HG03025 (cell line): ENCODE results near the gene PRR14.

Experiments used
- ATAC-seq: cut with Tn5 transposase; IDR thresholded peaks from one replicate; pipeline ENCODE4 v1.9.1; 2021; ENCODE audit warnings: mild to moderate bottlenecking, moderate library complexity; ENCODE audit not compliant: unreplicated experiment, low FRiP score

PRR14 gene

DNA sequence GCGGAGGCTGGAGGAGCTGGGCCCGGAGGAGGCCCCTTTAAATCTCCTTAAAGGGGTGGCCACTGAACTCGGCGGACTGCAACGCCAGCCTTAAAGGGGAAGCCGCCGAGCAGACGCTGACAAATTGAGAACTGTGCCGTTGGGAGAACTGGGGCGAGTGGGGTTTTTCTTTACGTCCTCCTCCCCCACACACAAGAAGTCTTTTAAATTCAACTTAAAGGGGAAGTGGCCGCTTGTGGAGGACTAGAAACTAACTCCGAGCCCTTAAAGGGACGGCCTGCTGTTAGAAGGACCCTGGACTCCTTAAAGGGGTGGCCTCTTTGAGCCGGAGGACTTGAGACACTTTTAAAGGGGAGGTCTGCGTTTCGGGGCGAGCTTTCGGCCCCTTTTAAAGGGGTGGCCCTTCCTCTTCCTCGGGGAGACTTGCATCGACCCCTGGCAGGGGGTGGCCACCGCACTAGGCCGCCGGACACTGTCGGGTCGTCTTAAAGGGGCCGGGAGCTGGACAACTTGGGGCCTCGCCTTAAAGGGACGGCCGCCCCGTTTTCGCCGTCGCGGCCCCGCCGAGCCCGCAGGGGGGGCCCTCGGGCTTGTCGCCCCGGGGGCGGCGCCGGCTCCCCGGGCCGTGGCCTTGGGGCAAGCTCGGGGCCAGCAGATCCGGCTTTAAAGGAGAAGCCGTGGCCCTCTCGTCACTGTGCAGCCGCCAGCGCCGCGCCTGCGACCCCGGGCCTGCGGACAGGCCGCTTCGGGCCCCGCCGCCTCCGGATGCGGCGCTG, 8.2 kb downstream of the PRR14 start:
- peak; percentile 21 for ATAC-seq

GRCh38 chr16:30659507-30660423, 9.0 kb downstream of the PRR14 start:
- ATAC-seq = no peak

DNA sequence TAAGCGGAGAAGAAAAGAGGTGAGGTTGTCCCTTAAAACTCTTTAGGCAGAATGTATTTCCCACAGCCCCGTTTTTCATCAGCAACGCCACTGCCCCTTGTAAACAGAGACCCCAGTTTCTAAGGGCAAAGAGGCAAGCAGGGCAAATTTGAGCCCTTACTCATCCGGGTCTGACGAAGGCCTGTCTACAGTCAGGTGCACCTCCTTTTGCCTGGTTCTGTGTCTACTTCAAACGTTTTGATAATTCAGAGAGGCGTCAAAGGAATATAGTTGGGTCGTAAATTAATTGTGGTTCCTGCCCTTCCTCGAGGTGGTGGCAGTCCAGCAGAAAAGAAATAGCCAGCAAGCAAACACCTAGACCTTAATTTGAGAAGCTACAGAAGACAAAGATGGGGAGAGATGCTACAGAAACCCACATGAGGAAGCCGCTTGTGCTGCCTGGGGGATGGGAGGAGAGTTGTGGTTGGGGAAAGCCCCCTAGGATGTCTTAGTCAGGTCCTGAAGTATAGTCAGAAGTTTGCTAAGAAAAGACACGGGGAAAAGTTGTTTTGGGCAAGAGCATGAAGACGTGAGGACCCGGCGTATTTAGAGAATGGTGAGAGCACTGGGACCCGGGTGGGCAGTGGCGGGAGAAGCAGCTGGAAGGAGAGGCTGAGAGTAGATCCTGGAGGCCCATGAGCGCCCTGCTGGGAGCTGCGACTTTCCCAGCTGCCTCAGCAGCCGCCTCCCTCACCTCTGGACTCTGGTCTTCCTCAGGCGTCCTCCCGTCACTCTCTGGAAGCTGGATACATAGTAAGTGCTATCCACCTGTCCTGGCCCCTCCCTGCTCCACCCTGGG, 9.9 kb downstream of the PRR14 start:
- ATAC-seq = no peak

GRCh38 chr16:30662449-30662848, 11.7 kb downstream of the PRR14 start:
- no peak for ATAC-seq

GRCh38 chr16:30663038-30663437, 12.3 kb downstream of the PRR14 start:
- ATAC-seq = no peak

- ATAC-seq = no peak
Observed at GRCh38 chr16:30663820-30664219, 13.1 kb downstream of the PRR14 start.

DNA sequence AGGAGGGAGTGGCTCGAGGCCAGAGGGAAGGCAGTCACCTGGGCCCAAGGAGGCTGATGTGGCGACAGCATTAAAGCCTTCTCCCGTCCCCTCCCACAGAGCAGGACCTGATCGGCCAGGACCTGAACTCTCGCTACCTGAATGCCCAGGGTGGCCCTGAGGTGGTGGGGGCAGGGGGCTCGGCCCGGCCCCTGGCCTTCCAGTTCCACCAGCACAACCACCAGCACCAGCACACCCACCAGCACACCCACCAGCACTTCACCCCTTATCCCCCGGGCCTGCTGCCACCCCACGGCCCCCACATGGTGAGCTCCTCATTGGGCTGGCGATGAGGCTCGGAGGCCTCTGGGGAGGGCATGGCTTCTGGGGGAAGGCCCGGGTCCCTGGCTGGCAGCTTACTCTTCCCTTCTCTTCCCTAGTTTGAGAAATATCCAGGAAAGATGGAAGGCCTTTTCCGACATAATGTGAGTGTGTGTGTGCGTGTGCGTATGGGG, 13.9 kb downstream of the PRR14 start:
- ATAC-seq = no peak

DNA sequence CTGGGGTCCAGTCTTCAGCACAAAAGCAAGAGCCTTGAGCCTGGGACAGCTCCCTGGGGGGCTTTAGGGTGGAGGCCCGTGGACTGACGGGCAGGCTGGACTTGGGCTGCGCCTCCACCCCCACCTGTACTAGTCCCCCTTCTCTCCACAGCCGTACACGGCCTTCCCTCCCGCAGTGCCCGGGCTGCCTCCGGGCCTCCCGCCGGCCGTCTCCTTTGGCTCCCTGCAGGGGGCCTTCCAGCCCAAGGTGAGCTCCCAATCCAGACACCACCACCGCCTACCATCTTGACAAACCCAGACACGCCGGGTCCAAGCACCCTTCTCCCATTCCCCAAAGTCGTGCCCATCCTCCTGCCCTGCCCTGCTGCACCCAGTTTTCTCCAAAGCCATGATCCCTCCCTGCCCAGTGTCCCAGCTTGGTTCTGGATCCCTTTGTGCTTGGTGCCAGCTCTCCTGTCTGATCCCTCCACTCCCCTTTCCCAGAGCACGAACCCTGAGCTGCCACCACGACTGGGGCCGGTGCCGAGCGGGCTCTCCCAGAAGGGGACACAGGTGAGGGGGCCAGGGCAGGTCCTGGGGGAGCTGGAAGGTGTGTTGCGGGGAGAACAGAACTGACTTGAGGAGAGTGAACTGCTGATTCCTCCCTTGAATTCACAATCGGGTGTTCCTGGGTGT, 14.5 kb downstream of the PRR14 start:
- no peak for ATAC-seq

- ATAC-seq = no peak
Observed at GRCh38 chr16:30665830-30666190, 15.1 kb downstream of the PRR14 start.

DNA sequence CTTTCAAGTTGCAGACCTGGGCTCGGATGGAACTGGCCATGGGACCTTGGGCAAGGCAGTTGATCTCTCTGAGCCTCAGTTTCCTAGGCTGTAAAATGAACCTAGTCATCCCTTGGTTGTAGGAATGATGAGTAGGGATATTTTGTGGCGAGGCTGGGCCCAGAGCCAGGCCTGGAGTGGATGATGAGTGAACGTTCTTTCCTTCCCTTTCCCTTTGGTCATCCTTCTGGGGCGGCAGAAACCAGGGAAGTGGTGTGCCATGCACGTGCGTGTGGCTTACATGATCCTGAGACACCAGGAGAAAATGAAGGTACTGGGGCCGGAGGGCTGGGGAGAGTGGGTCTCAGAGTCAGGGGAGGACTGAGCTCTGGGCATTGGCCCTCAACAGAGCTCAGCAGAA, 15.9 kb downstream of the PRR14 start:
- ATAC-seq = no peak

GRCh38 chr16:30667361-30667905, 16.7 kb downstream of the PRR14 start:
- ATAC-seq = no peak

GRCh38 chr16:30668393-30668792, 17.6 kb downstream of the PRR14 start:
- no peak for ATAC-seq

- no peak for ATAC-seq
Observed at GRCh38 chr16:30669026-30669902, 18.5 kb downstream of the PRR14 start.

DNA sequence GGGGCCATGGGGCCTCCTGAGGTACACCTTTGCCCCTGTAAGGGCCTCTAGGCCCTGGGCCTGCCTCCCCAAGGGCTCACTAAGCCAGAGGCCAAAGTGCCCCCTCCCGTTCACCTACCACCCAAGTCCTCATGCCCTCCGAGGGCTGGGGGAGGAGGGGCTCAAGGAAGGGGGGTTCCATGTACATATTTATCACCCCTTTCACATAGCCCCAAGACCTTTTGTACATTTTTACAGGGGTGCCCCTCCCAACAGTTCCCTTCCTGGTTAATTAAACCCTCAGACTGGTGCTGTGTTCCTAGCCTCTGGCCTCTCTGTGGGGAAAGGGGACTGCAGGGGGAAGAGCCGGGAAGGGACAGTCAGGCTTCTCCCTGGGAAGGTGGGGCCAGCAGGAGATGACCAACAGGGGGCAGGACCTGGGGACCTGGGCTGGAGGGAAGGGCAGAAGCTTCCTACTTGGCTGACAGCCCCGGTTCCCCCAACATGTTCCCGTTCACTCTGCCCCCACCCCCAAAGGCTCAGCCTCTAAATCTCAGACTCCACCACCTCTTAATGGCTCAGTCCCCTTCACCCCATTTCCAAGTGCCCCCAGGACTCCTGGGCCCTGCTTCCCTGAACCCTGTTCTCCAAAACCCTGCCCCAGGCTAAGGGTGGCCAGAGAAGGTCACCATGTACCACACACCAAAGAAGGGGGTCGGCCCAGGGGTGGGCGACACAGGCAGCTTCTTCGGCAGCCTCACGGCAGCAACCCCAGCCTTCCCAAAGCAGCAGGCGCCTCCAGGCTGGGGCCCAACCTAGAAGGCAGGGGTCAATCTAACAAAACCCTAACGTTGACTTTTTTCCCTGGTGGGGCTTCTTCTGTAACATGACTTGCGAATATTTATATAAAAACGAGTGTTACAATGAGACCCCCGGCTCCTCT, 19.4 kb downstream of the PRR14 start:
- no peak for ATAC-seq

DNA sequence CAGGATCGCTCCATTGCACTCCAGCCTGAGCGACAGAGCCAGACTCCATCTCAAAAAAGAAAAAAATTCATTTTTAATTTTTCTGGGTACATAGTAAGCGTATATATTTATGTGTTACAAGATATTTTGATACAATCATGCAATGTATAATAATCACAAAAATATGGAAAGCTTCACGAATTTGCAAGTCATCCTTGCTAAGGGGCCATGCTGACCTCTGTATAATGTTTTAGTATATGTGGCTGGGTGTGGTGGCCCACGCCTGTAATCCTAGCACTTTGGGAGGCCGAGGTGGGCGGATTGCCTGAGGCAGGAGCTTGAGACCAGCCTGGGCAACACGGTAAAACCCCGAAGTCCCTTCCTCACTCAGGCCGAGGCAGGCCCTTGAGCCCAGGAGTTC, 24.4 kb downstream of the PRR14 start:
- no peak for ATAC-seq

DNA sequence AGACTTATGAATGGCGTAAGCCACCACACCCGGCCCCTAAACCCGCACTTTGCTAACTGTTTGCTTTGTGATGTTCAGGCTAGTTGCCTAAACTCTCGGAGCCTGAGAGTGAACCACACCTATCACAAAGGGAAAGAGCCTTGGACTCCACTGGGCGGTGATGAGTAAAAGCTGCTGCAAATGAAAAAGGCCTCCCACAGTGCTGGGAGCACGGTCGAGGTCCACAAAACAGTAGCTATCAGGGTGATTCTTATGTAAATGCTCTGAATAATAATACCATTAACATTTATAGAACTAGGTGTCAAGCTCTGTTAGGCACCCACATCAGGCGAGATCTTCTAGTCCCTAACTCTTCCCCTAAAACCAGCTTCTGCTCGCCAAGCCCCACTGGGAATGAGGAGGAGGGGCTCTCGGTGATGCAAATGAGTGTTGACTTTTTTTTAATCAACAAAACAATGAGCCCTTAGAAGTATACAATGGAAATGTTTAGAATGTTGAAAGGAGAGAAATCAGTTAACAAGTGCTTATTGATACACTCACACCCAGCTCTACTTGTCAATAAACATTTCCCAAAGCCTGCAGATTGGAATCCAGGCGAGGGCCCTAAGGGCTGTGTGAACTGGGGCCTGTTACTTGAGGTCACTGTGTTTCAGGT, 27.3 kb downstream of the PRR14 start:
- ATAC-seq = no peak

GRCh38 chr16:30678586-30678970, 27.8 kb downstream of the PRR14 start:
- ATAC-seq = no peak
